Neuronal stem cell (in vitro differentiated cells): Measurements from ENCODE around the gene HSD17B14.

ENCODE experiments used
- DNase-seq: peaks from one replicate; pipeline ENCODE4 v3.0.0-alpha.2; 2013; ENCODE audit warnings: low spot score
- H2AFZ ChIP-seq: one replicate; pipeline ENCODE4 v1.6.1; 2013; ENCODE audit warnings: mild to moderate bottlenecking, low read length, inconsistent platforms
- H2AK5ac ChIP-seq: 2 replicates; pipeline ENCODE4 v1.6.1; 2013; ENCODE audit warnings: low read depth, mild to moderate bottlenecking, inconsistent platforms, low read length, moderate library complexity, mixed read lengths
- H2BK120ac ChIP-seq: 2 replicates; pipeline ENCODE4 v1.6.1; 2013; ENCODE audit warnings: low read depth, mild to moderate bottlenecking, inconsistent platforms, low read length, moderate library complexity, mixed read lengths
- H2BK12ac ChIP-seq: one replicate; pipeline ENCODE4 v1.6.1; 2013; ENCODE audit warnings: low read length, inconsistent platforms
- H2BK15ac ChIP-seq: 2 replicates; pipeline ENCODE4 v1.6.1; 2013; ENCODE audit warnings: mild to moderate bottlenecking, low read length, inconsistent platforms, mixed read lengths
- H2BK5ac ChIP-seq: one replicate; pipeline ENCODE4 v1.6.1; 2013; ENCODE audit warnings: inconsistent platforms, mild to moderate bottlenecking, low read length, moderate library complexity
- H3K14ac ChIP-seq: one replicate; pipeline ENCODE4 v1.6.1; 2013; ENCODE audit warnings: low read length, inconsistent platforms
- H3K18ac ChIP-seq: 2 replicates; pipeline ENCODE4 v1.6.1; 2013; ENCODE audit warnings: low read length, inconsistent platforms
- H3K23ac ChIP-seq: 2 replicates; pipeline ENCODE4 v1.6.1; 2013; ENCODE audit warnings: low read depth, mild to moderate bottlenecking, mixed read lengths, low read length, inconsistent platforms; ENCODE audit not compliant: poor library complexity
- H3K27ac ChIP-seq: replicated peaks from 3 replicates; pipeline ENCODE4 v1.5.1; 2013; ENCODE audit warnings: low read length, inconsistent platforms
- H3K27me3 ChIP-seq, 3 experiments: 2 replicates each; pipeline ENCODE4 v1.6.1; 2013; ENCODE audit warnings: low read length in 3 of 3, mild to moderate bottlenecking in 2 of 3, inconsistent platforms in 1 of 3, low read depth in 1 of 3, mixed read lengths in 1 of 3, moderate library complexity in 1 of 3; ENCODE audit not compliant: control insufficient read depth in 3 of 3, insufficient read depth in 3 of 3
- H3K36me3 ChIP-seq, 2 donors: replicated peaks in 1 of 2; 2 replicates each; pipeline ENCODE4 v1.6.1; 2013; ENCODE audit warnings: low read length in 2 of 2; ENCODE audit not compliant: control insufficient read depth in 2 of 2, insufficient read depth in 2 of 2
- H3K4ac ChIP-seq: 2 replicates; pipeline ENCODE4 v1.6.1; 2013; ENCODE audit warnings: inconsistent platforms, mild to moderate bottlenecking, low read length, moderate library complexity
- H3K4me1 ChIP-seq, 2 donors: 1 replicate in 1 of 2; 2 replicates in 1 of 2; pipeline ENCODE4 v1.6.1; 2013; ENCODE audit warnings: low read length in 2 of 2, low read depth in 1 of 2; ENCODE audit not compliant: control insufficient read depth in 2 of 2, insufficient read depth in 1 of 2
- H3K4me2 ChIP-seq: one replicate; pipeline ENCODE4 v1.6.1; 2013; ENCODE audit warnings: mild to moderate bottlenecking, low read length, inconsistent platforms; ENCODE audit not compliant: insufficient read depth, poor library complexity, severe bottlenecking
- H3K4me3 ChIP-seq, 2 donors: 2 replicates each; pipeline ENCODE4 v1.5.1; 2013; ENCODE audit warnings: low read length in 2 of 2, mild to moderate bottlenecking in 2 of 2, inconsistent platforms in 1 of 2, moderate library complexity in 1 of 2
- H3K79me1 ChIP-seq: one replicate; pipeline ENCODE4 v1.6.1; 2013; ENCODE audit warnings: low read depth, mild to moderate bottlenecking, inconsistent platforms, low read length, moderate library complexity
- H3K9ac ChIP-seq: one replicate; pipeline ENCODE4 v1.6.1; 2013; ENCODE audit warnings: mild to moderate bottlenecking, low read depth, low read length, inconsistent platforms; ENCODE audit not compliant: poor library complexity
- H3K9me3 ChIP-seq, 2 donors: replicated peaks in 1 of 2; 2 replicates each; pipeline versions ENCODE3 to v1.6.1; 2013; ENCODE audit warnings: low read length in 2 of 2, mild to moderate bottlenecking in 2 of 2, inconsistent platforms in 1 of 2, low read depth in 1 of 2, mixed read lengths in 1 of 2, moderate library complexity in 1 of 2; ENCODE audit not compliant: control insufficient read depth in 2 of 2, insufficient read depth in 1 of 2
- H4K8ac ChIP-seq: one replicate; pipeline ENCODE4 v1.6.1; 2013; ENCODE audit warnings: low read depth, mild to moderate bottlenecking, inconsistent platforms, low read length, moderate library complexity
- H4K91ac ChIP-seq: one replicate; pipeline ENCODE4 v1.6.1; 2013; ENCODE audit warnings: low read length, low read depth, mild to moderate bottlenecking, inconsistent platforms; ENCODE audit not compliant: poor library complexity
- WGBS, 2 donors: extraction: QIAGEN DNeasy Blood & Tissue Kit; methylation state at CpG; one replicate each; pipeline ENCODE4 v1.1.7; 2013; ENCODE audit warnings: missing lambda C conversion rate in 2 of 2, mixed read lengths in 1 of 2; ENCODE audit not compliant: insufficient read length in 2 of 2, insufficient replicate concordance in 1 of 2; ENCODE audit errors: extremely low coverage in 2 of 2; 5-methylcytosine and 5-hydroxymethylcytosine counted together

Gene HSD17B14

DNA sequence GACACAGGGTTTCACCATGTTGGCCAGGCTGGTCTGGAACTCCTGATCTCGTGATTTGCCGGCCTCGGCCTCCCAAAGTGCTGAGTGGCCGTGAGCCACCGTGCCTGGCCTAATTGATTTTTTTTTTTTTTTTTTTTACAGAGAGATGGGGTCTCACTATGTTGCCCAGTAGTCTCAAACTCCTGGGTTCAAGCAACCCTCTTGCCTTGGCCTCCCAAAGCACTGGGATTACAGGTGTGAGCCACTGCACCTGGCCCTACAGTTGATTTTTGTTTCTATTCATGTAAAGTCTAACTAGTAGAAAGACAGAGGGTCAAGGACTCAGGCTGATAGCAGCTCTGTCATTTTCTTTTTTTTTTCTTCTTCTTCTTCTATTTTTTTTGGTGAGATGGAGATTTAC, 59.2 kb downstream of the HSD17B14 start:
- Histone ChIP-seq H2BK5ac (no peak overlapping the region), H2BK15ac (no peak overlapping the region), H2BK12ac (no peak overlapping the region), H3K27me3 (peaks cover 0 to 3% (median 0%) of the 10 kb centered on the region in 3 experiments), H3K4me2 (no peak overlapping the region), H3K4me3 (no peak overlapping the region), H3K23ac (no peak overlapping the region), H3K36me3 (no peaks in the 10 kb centered on the region), H2AFZ (no peak overlapping the region), H3K9ac (no peak overlapping the region), H3K14ac (no peak overlapping the region), H3K9me3 (no peaks in the 10 kb centered on the region), H3K18ac (no peak overlapping the region), H2BK120ac (no peak overlapping the region), H3K4ac (no peak overlapping the region), H4K8ac (no peak overlapping the region), H2AK5ac (no peak overlapping the region), H3K27ac (no peak overlapping the region), H4K91ac (no peak overlapping the region), H3K79me1 (no peaks in the 10 kb centered on the region), H3K4me1 (peaks cover 0 to 2% of the 10 kb centered on the region in 2 donors)
- no peak for DNase-seq
- no CpG with 5 or more reads among the region's 5 CpGs for WGBS, 2 donors

- Histone ChIP-seq H3K23ac (no peak overlapping the region), H3K18ac (no peak overlapping the region), H2BK5ac (no peak overlapping the region), H4K91ac (no peak overlapping the region), H2BK15ac (no peak overlapping the region), H2AK5ac (no peak overlapping the region), H3K4ac (no peak overlapping the region), H3K79me1 (no peaks in the 10 kb centered on the region), H3K4me3 (no peak overlapping the region), H2BK120ac (no peak overlapping the region), H2BK12ac (no peak overlapping the region), H4K8ac (no peak overlapping the region), H3K9ac (no peak overlapping the region), H3K27me3 (peaks cover 0 to 8% (median 0%) of the 10 kb centered on the region in 3 experiments), H3K36me3 (no peaks in the 10 kb centered on the region), H3K4me2 (no peak overlapping the region), H3K9me3 (no peaks in the 10 kb centered on the region), H3K27ac (no peak overlapping the region), H3K14ac (no peak overlapping the region), H2AFZ (no peak overlapping the region), H3K4me1 (no peaks in the 10 kb centered on the region)
- no peak for DNase-seq
- whole genome bisulfite sequencing, 2 donors = no CpG with 5 or more reads among the region's 13 CpGs
Observed at GRCh38 chr19:48772503-48772953, 63.8 kb downstream of the HSD17B14 start.

GRCh38 chr19:48770734-48771472, 65.4 kb downstream of the HSD17B14 start:
- Histone ChIP-seq H2AFZ (peak overlapping the region; percentile 61), H3K4me1 (no peaks in the 10 kb centered on the region), H2AK5ac (no peak overlapping the region), H3K79me1 (no peaks in the 10 kb centered on the region), H3K18ac (no peak overlapping the region), H3K4me2 (no peak overlapping the region), H3K9ac (no peak overlapping the region), H2BK12ac (no peak overlapping the region), H3K23ac (no peak overlapping the region), H4K8ac (no peak overlapping the region), H2BK5ac (no peak overlapping the region), H3K4me3 (no peak overlapping the region), H2BK120ac (no peak overlapping the region), H3K9me3 (no peaks in the 10 kb centered on the region), H3K27ac (no peak overlapping the region), H3K36me3 (no peaks in the 10 kb centered on the region), H3K14ac (no peak overlapping the region), H4K91ac (no peak overlapping the region), H2BK15ac (no peak overlapping the region), H3K27me3 (peaks cover 0 to 9% (median 0%) of the 10 kb centered on the region in 3 experiments), H3K4ac (no peak overlapping the region)
- WGBS, 2 donors = no CpG with 5 or more reads among the region's 20 CpGs
- DNase-seq = no peak

DNA sequence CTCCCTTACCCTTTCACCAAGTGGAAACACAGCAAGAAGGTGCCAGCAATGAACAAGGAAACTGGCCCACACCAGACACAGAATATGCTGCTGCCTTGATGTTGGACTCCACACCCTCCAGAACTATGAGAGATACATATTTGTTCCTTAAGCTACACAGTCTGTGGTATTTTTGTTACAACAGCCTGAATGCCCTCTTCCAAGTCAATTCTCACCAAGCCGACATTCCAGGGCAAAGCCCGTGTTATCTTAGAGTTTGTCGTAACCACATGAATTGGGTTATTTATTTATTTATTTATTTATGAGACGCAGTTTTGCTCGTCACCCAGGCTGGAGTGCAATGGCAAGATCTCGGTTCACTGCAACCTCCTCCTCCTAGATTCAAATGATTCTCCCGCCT, 66.0 kb downstream of the HSD17B14 start:
- Histone ChIP-seq H2BK5ac (no peak overlapping the region), H3K4me3 (no peak overlapping the region), H2BK15ac (no peak overlapping the region), H2BK12ac (no peak overlapping the region), H2AK5ac (no peak overlapping the region), H3K79me1 (no peaks in the 10 kb centered on the region), H3K27me3 (peaks cover 0 to 9% (median 0%) of the 10 kb centered on the region in 3 experiments), H3K9me3 (no peaks in the 10 kb centered on the region), H3K27ac (no peak overlapping the region), H2BK120ac (no peak overlapping the region), H3K36me3 (no peaks in the 10 kb centered on the region), H3K4ac (no peak overlapping the region), H4K91ac (no peak overlapping the region), H4K8ac (no peak overlapping the region), H3K18ac (no peak overlapping the region), H3K9ac (no peak overlapping the region), H3K4me2 (no peak overlapping the region), H3K4me1 (no peaks in the 10 kb centered on the region), H2AFZ (no peak overlapping the region), H3K23ac (no peak overlapping the region), H3K14ac (no peak overlapping the region)
- no CpG with 5 or more reads among the region's 7 CpGs for WGBS, 2 donors
- no peak for DNase-seq
